ENCODE measurements around the gene NDUFS6. TPM values are rescaled to one million over a fixed set of nuclear protein-coding genes. Genes with fewer than 3 reads are reported as not detected.
"Not testable (repeated sequence)": the region's sequence is repeated elsewhere in the genome, so short reads cannot be mapped to it uniquely, and the experiment has no call there.

The NDUFS6 gene
- polyA plus RNA-seq, 10 donors, result 50.0 to 94.2 (median 58.8) TPM

DNA sequence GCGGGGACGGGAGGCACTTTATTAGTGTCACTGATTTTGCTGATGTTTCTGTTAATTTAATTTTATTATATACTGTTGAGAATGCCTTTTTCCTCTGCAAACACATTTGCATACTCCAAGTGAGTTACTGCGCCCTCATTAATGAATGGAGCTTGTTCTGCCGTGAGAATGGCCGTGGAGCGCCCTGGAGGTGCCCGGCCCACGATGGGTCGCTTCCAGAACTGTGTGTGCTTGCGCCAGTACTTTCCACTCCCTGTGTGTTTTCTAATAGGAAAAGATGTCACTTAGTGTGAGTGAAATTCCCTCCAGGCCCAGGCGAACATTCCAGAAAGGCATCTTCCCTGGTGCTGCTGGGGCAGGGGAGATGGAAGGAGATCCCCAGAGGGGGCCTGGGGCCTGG, 30.1 kb downstream of the NDUFS6 start:
- DNase-seq, result no peak

DNA sequence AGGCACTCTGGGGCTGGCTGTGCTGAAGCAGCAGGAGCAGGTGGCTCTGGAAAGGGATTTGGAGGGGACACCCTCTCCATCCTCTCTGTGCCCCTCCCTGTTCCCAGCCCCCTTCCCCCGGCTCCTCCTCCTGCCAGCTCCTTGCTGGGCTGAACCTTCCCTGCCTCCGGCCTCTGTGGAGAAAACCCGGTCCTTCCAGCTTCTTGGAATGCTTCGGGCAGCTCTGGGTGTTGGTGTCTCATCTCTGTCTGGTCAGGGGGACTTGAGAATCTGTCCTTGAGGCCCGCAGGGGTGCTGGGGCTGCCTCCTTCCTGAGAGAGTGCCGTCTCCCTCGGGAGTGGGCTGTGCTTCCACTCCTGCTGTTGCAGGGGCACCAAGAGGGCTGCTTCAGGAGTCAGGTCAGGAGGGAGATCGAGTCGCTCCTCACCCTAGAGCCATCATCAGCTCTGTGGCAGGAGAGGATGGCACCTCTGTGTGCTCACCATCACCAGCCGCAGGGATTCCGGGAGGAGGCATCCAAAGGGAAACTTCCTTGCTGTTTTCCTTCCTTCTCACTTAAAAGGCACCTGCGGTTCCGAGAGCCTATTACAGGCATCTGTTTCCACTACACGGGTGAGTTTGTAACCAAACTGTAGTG, 30.6 kb downstream of the NDUFS6 start:
- DNase-seq, result no peak

DNA sequence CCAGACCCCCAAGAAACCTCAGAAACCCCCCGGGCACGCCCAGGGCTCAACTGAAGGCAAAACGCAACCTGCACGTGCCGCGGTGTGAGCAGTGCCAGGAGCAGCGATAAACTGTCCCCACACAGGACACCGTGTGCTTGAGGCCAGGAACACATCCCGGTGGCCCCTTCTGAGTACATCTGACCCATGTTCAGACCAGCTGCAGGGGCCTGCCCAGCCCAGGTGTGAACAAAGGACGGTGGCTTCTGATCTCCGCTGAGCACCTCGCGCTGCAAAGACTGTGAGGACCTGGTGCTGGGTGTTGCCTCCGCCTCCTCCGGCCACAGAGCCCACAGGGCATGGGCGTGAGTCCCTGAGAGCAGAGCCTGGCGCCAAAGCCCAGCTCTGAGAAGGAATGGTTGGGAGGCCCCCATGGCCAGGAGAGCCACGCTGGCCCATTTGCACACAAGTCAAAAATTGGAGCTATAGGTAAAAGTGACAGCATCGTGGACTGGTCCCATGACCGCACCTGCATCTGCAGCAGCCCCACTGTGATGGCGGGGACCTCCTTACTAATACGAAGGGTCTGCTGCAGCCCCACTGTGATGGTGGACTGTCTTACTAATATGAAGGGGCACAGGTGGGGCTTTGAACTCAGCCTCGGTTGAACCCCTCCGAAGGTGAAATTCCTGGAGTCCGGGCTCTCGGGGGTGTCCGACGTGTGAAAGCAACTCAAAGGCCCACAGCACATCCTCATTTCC, 31.5 kb downstream of the NDUFS6 start:
- no peak for DNase-seq

DNA sequence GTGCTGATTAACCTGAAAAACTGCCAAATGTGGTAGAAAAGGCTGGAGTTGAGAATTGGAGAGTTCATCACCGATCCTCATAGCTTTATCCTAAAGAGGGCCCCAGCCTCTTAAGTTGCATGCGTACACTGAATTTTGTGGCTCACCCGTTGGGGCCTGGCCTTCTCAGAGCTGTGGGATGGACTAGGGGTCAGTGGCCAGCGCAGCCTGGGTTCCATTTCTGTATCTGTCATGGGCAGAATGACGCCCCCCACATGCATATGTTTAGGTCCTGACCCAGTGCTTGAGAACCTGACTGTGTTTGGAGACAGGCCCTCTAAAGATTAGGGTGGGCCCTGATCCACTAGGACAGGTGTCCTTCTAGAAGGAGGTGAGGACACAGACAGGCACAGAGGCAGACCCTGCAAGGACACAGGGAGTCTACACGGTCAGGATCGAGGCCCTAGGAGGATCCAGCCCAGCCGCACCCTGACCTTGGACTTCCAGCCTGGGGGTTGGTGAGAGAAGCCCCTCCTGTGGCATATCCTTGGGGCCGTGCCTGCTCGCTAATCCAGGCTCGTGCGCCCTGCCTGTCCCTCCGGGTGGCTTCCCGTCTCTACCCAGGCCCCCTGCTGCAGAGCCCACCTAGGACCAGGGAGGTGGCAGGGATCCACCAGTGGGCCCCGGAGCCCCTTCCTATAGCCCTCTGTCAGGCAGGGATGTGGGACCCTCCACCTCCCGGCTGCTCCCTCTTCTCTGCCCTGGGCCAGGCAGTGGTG, 32.2 kb downstream of the NDUFS6 start:
- no peak for DNase-seq

DNA sequence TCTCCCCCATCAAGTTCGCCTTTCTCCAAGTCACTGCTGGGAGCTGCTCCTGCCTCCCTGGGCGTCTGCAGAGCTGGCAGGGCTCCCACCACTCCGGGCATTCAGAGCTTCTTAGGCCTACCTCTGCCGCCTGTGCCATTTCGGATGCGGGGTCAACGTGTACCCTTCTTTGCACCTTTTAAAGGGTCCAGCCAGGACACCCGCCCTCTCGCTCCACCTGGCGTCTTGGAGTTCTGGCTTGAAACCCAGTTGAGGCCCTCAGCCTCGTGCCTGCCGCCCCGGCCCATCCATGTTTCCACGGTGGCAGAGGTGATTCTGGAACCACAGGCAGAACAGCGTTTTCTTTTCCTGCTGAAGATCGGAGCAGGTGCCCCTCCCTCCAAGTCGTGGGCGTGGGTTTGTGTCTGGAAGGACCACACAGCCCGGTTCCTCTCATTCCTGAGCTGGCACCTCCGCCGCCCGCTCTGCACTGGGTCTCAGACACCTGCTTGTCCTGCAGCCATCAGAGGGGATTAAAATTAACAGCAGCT, 32.9 kb downstream of the NDUFS6 start:
- no peak for DNase-seq

DNA sequence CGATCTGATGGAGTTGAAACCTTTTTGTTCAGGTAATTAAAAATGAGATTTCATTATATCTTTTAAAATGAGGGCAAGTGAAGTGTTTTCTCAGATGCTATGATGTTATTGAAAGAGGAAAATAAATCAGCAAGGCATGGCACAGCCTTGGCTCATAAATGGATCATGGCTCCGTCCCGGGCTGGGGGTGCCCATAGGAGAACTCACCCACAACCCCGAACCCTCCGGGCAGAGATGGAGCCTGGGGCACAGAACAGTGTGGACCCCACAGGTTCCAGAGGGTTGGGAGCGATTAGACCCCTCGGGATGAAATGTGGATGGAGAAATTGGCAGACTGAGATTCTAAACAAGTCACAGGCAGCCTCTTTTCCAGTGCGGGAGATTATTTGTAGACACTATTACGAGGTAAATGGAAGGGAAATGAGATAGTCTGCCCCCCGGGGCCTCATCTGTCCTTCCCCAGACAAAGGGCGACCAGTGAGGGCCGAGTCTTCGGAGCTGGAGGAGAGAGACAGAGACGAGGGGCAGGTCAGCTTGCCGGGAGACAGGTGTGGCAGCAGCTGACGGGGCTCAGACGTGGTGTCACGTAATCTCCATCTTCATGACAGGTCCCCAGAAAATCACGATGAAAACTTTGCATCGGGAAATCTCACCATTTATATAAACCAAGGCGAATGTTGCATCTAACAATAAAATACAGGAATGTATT, 33.7 kb downstream of the NDUFS6 start:
- DNase-seq, result no peak

DNA sequence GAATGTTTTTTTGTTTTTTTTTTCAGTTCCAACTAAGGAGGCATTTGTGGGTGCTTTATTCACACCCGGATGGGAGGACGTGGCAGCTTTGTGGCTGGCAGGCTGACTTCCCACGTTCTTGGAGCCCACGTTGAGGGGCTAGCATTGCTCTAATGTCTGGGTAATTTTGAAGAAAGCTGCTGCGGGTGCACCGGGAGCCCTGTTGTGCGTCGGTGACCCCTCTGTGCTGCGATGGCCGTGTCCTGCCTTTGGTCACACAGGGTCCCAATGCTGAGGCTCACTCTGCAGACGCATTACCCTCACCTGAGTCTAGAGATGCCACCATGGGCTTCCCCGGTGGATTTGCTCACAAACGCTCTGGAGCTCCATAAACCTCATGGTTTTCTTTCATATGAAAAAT, 34.2 kb downstream of the NDUFS6 start:
- DNase-seq, result no peak

DNA sequence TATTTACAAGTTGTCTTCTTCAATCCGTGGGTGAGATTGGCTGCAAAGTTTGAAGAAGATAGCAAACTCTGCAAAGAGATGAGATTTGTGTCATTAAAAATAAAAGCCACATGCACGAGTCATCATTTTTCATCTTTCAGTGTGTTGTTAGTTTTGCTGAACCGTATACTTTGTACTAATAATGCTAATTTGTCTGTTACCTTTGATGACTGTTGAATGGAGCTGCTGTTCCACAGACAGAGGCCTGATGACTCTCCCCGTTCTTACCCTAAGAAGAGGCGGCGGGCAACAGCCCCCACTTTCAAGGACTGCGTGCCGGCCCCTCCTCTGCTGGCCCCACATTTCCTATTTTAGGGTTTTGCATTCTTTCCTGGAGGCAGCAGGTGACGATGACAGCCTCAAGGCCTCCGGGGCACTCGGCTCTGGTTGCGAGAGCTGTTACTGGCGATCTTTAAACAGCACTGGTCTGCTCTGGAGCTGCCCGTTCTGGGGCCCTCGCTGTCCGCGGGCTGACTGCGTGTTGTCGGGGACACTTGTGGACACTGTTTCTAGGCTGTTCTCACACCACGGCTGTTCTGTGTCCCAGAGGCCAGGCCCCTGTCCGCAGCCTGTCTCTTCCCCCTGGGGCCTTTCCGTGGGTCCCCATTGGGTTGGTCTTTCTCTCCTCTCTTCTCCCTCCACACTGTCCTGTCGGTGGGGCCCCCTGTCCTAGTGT, 35.1 kb downstream of the NDUFS6 start:
- DNase-seq, result no peak

DNA sequence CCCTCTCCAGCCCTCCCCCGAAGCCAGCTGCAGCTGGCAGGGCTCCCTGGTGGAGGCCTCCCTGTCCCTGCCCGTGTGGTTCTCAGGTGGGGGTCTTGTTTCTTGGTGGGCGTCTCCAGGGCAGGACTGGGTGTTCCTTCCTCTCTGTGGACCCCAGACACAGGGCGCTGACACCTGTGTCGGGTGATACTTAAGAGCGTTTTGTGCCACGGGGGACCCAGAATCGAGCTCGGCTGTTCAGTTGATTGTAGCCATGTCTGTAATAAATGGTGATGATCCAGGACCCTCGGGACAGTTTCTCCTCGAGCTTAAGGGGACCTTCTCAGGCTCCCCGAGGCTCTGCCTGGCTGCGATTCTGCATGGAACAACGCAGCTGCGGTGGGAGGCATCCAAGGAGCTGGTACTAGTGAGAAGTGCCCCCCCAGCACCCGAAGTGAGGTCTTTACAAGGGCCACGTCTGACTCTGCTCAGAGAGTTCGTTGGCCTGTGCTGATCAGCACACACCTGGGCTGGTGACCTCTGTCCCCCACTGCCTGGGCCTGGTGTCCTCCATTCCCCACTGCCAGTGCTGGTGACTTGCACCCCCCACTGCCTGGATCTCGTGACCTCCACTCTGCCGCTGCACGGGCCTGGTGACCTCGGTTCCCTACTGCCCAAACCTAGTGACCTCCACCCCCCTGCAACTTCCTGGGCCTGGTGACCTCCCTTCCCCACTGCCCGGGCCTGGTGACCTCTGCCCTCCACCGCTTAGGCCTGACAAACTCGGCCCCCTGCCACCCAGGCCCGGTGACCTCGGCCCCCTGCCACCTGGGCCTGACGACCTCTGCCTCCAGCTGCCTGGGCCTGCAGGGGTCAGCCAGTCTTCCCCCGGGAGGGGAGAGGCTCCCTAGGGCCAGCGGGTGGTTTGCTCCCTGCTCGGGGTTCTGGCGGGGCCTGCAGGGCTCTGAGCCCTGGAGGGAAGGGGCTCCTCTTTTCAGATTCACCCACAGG, 36.0 kb downstream of the NDUFS6 start:
- DNase-seq, result no peak

DNA sequence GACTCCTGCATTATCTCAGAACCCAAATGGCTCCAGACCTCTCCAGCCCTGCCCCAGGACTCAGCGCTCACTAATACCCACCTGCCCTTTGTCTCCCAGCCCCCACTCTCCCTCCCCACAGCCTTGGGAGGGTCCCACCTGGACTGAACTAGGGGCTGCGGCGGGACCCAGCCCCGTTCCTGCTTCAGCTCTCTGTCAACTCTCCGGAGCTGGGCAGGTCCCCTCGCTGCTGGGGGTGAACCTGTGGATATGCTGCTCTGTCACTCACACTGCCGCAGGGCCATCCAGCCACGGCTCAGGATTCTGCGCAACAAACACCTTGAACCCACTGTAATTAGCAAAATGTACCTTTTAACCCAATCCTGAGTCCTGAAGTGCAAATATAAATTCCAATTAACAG, 36.8 kb downstream of the NDUFS6 start:
- no peak for DNase-seq

DNA sequence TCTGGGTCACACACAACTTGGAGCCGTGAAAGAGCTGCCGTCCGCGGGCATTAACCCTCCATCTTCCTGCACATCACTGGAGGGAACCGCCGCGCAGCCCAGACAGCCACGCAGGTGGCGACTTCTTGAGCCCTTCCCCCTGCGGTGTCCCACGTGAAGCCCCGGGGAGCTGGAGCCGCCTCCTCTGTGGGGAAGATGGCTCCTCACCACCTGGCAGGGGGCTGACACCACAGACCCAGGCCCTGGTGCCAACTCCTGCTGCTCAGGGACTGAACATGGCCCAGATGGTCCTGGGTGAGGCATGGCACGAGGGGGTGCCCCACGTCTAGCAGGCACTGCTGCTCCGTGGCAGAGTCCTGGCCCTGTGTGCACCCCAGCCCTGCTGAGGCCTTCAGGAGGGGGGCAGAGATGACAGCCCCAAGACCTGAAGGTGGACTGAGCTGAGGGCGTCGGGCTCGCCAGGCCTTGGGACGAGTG, 38.9 kb downstream of the NDUFS6 start:
- no peak for DNase-seq

DNA sequence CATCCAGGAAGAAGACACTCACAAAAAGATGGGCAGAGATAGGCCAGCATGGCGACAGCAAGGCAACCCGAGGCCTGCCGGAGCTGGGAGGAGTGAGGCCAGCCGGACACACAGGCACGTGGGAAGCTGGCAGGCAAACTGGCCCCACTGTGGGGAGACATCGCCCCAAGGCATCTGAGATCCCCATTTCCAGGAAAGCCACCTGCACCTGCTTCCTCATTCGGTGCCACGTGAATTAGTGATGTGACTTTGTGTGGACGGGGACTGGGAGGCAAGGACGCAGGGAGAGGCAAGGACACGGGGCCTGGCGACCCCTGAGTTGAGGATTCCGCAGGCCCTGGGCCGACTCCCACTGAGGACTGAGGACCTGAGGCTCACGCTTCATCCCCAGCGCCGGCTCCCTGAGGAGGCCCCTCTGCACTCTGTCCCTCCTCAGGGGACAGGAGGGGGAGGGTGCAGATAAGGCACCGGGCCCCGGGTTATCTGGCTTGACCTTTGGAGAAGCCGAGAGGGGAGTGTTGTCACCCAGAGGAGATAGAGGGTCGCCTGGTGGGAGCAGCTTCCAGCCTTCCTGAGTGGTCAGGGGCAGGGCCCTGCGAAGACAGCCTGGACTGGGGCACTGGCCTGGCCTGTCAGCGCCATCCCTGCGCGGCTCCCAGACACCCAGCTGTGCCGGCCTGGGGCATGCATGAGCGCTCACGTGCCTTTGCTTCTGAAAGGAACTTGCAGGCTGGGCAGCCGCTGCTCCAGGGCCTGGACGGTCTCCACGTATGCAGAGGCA, 39.7 kb downstream of the NDUFS6 start:
- DNase-seq, result no peak

DNA sequence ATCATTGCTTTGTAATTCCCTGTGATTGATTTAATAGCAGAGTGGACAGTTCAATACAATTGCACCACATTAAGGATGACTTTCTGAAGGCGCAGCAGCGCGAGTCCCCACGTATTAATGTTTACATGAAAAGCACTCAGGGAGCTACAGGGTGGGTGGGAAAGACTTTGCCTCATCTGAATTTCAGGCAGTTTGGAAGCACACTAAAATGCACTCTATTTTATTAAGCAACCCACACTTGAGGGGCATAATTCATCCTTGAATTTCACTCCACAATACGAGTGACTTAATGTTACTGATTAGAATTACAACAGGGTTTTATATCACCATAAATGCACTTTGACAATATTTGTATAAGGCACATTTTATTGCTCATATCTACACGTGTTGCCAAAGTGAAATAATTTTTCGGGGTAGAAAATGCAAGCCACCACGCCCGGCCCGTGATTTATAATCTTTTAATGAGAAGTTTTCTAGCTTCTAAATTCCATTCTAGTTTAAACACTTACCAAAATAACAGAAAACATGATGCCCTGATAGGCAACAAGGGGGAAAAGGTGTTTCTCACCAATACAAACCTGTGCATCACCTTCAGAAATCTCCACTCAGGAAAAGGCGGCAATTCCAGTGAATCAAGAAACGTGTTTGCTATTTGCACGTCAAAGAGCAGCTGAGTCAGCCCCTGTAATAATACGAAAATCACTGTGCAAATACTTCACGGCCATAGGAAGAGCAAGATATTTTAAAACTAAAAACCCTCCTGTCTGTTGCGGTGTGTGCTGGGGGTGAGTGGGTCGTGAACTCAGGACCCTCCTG, 41.0 kb downstream of the NDUFS6 start:
- no peak for DNase-seq

DNA sequence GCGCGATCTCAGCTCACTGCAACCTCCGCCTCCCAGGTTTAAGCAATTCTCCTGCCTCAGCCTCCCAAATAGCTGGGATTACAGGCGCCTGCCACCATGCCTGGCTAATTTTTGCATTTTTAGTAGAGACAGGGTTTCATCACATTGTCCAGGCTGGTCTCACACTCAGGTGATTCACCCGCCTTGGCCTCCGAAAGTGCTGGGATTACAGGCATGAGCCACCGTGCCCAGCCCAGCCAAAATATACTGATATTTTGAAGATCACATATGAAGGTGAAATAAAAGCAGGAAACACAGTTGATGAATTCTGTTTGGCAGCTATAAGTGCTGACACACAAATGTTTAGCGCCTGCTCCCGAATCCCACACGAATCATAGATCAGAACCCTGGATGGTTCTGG, 42.6 kb downstream of the NDUFS6 start:
- not testable (repeated sequence) for DNase-seq

DNA sequence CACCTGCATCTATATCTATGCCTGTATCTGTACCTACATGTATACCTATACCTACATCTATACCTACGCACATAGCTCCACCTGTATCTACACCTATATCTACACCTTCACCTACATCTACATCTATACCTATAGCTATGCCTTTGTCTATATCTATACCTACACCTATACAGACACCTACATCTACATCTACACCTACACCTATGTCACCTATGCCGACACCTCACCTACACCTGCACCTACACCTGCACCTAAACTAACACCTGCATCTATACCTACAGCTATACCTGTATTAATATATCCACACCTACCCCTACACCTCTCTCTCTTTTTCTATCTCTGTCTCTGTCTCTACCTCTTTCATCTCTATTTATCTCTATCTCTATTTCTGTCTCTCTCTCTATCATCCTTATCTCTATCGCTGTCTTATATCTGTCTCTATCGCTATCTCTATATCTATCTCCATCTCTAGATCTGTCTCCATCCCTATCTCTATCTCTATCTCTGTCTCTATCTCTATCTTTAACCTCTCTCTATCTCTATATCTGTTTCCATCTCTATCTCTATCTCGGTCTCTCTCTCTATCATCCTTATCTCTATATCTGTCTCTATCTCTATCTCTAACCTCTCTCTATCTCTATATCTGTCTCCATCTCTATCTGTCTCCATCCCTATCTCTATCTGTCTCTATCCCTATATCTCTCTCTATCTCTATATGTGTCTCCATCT, 43.7 kb downstream of the NDUFS6 start:
- no peak for DNase-seq

DNA sequence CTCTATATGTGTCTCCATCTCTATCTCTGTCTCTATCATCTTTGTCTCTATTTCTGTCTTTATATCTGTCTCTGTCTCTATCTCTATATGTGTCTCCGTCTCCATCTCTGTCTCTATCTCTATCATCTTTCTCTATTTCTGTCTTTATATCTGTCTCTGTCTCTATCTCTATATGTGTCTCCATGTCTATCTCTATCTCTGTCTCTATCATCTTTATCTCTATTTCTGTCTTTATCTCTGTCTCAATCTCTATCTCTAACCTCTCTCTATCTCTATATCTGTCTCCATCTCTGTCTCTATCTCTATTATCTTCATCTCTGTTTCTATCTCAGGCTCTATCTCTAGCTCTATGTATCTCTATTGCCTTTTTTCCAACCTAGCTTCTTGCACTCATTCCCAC, 44.5 kb downstream of the NDUFS6 start:
- DNase-seq, result no peak

DNA sequence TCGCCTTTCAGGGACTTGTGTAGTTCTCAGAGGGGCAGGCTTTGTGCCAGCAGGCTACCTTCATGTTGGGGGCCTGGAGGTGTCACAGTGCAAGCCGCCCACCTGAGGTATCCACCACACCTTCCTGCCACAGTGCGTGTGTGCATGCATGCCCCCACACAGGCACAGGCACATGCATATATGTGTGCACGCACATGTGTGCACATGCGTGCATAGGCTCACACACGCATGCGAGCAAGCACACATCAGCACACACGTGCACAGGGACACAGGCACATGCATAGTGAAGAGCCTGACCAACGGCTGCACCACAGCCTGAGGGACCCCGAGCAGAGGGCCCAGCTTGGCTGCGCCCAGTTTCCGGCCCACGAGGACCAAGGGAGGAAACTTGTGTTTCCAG, 45.4 kb downstream of the NDUFS6 start:
- no peak for DNase-seq

DNA sequence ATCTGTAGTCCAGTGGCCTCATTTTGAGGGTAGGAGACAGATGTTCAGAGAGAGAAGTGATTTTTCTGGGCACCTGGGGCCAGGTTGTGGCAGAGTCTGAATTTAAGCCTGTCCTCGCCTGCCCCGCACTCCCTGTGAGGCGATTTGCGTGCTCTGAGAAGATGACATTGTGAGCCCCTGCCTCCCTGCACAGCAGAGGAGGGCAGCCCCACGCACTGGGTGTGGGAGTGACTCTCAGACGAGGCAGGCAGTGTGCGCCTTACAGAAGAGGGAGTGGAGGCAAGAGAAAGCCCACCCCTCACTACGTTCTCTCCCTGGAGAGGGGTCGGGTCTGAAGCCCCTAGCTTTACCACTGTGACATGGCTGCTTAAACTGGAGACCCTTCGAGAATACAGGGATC, 45.8 kb downstream of the NDUFS6 start:
- no peak for DNase-seq
